GM23338 (cell line): Measurements from ENCODE around the gene PEX16.
A peak's percentile ranks its signal among the peaks of the same experiment; 100 is the strongest.

Experiments
- CREB1 ChIP-seq: fragments of 250-450 bp; sonication (Bioruptor Pico); IDR thresholded peaks from 2 replicates; pipeline ENCODE4 v1.5.0; 2020; ENCODE audit warnings: low read depth, mild to moderate bottlenecking, moderate library complexity
- EZH2 ChIP-seq: fragments of 200-600 bp; sonication (generic); IDR thresholded peaks from one replicate; pipeline ENCODE4 v1.8.0; 2017; ENCODE audit warnings: antibody characterized with exemption, mild to moderate bottlenecking, low read depth; ENCODE audit not compliant: unreplicated experiment
- EZH2phosphoT487 ChIP-seq: fragments of 200-600 bp; sonication (generic); IDR thresholded peaks from one replicate; pipeline ENCODE4 v1.8.1; 2018; ENCODE audit warnings: antibody characterized with exemption; ENCODE audit not compliant: unreplicated experiment
- POLR2AphosphoS5 ChIP-seq: IDR thresholded peaks from 2 replicates; pipeline ENCODE4 v1.6.1; 2016; ENCODE audit warnings: antibody characterized with exemption, low read depth
- REST ChIP-seq: IDR thresholded peaks from one replicate; pipeline ENCODE4 v1.6.1; 2018; ENCODE audit warnings: antibody characterized with exemption; ENCODE audit not compliant: unreplicated experiment
- STAT1 ChIP-seq: IDR thresholded peaks from one replicate; pipeline ENCODE4 v1.6.1; 2016; ENCODE audit warnings: antibody characterized with exemption; ENCODE audit not compliant: unreplicated experiment
- ZNF331 ChIP-seq: fragments of 250-450 bp; sonication (Bioruptor Pico); IDR thresholded peaks from 2 replicates; pipeline ENCODE4 v1.5.0; 2020; ENCODE audit warnings: low read depth, mild to moderate bottlenecking, moderate library complexity
- TF ChIP-seq, protein P1 (sequence below), 2 experiments: fragments of 200-600 bp in 1 of 2; sonication (generic) in 1 of 2; conservative IDR thresholded peaks; 2 replicates each; pipeline versions ENCODE4 v1.5.1 to v1.6.1; 2016 to 2017; ENCODE audit warnings: antibody characterized with exemption in 2 of 2, low read depth in 2 of 2, mild to moderate bottlenecking in 2 of 2, moderate library complexity in 1 of 2

- peak; percentile 93 for TF ChIP-seq POLR2AphosphoS5
- TF ChIP-seq, protein P1, sequence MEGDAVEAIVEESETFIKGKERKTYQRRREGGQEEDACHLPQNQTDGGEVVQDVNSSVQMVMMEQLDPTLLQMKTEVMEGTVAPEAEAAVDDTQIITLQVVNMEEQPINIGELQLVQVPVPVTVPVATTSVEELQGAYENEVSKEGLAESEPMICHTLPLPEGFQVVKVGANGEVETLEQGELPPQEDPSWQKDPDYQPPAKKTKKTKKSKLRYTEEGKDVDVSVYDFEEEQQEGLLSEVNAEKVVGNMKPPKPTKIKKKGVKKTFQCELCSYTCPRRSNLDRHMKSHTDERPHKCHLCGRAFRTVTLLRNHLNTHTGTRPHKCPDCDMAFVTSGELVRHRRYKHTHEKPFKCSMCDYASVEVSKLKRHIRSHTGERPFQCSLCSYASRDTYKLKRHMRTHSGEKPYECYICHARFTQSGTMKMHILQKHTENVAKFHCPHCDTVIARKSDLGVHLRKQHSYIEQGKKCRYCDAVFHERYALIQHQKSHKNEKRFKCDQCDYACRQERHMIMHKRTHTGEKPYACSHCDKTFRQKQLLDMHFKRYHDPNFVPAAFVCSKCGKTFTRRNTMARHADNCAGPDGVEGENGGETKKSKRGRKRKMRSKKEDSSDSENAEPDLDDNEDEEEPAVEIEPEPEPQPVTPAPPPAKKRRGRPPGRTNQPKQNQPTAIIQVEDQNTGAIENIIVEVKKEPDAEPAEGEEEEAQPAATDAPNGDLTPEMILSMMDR (conservative IDR thresholded peaks at IDR 0.05; ENCODE audit: low read depth in 2 of 2), result no peak
- TF ChIP-seq REST, result no peak
- no peak for TF ChIP-seq EZH2phosphoT487
- TF ChIP-seq ZNF331 (CRISPR knock-in tag), result no peak
- no peak for TF ChIP-seq EZH2
- TF ChIP-seq CREB1 (CRISPR knock-in tag), result no peak
- no peak for TF ChIP-seq STAT1
Measured at GRCh38 chr11:45918331-45918941, 759 bp upstream of the PEX16 start.
